Smooth muscle cell (in vitro differentiated cells): Measurements from ENCODE around the gene PI4KA. TPM values are rescaled to one million over a fixed set of nuclear protein-coding genes. Genes with fewer than 3 reads are reported as not detected.

Experiments used
- DNase-seq: peaks from one replicate; lab custom pipeline; 2025; ENCODE audit not compliant: unreplicated experiment; lab: John Stamatoyannopoulos, UW
- H2AFZ ChIP-seq: fragments of 200-600 bp; sonication (generic); 2 replicates; pipeline ENCODE4 v1.6.0; 2016; ENCODE audit warnings: antibody characterized with exemption, low read depth, mild to moderate bottlenecking
- H3F3A ChIP-seq: fragments of 200-600 bp; sonication (generic); 2 replicates; pipeline ENCODE4 v1.6.0; 2017; ENCODE audit warnings: antibody characterized with exemption, low read depth
- H3K27ac ChIP-seq: fragments of 200-600 bp; sonication (generic); 2 replicates; pipeline ENCODE4 v1.5.1; 2016; ENCODE audit warnings: low read depth, mild to moderate bottlenecking
- H3K27me3 ChIP-seq: fragments of 200-600 bp; sonication (generic); 2 replicates; pipeline ENCODE4 v1.6.1; 2016; ENCODE audit warnings: low read depth, mild to moderate bottlenecking
- H3K36me3 ChIP-seq: fragments of 200-600 bp; sonication (generic); 2 replicates; pipeline ENCODE4 v1.5.1; 2016; ENCODE audit warnings: low read depth
- H3K4me1 ChIP-seq: fragments of 200-600 bp; sonication (generic); 2 replicates; pipeline ENCODE4 v1.5.1; 2016; ENCODE audit warnings: low read depth
- H3K4me2 ChIP-seq: fragments of 200-600 bp; sonication (generic); 2 replicates; pipeline ENCODE4 v1.6.0; 2016; ENCODE audit warnings: mild to moderate bottlenecking
- H3K4me3 ChIP-seq: fragments of 200-600 bp; sonication (generic); 2 replicates; pipeline ENCODE4 v1.5.1; 2016; ENCODE audit warnings: mild to moderate bottlenecking
- H3K79me2 ChIP-seq: fragments of 200-600 bp; sonication (generic); 2 replicates; pipeline ENCODE4 v1.6.0; 2016; ENCODE audit warnings: low read depth, mild to moderate bottlenecking
- H3K9ac ChIP-seq: fragments of 200-600 bp; sonication (generic); 2 replicates; pipeline ENCODE4 v1.6.0; 2016; ENCODE audit warnings: low read depth
- H3K9me3 ChIP-seq: fragments of 200-600 bp; sonication (generic); replicated peaks from 2 replicates; pipeline ENCODE4 v1.5.1; 2016; ENCODE audit warnings: low read depth
- H4K20me1 ChIP-seq: fragments of 200-600 bp; sonication (generic); 2 replicates; pipeline ENCODE4 v1.6.0; 2016; ENCODE audit warnings: low read depth
- CTCF ChIP-seq: fragments of 200-600 bp; sonication (generic); IDR thresholded peaks from 2 replicates; pipeline ENCODE4 v1.5.1; 2017; ENCODE audit warnings: borderline replicate concordance, mild to moderate bottlenecking, antibody characterized with exemption; ENCODE audit not compliant: insufficient read depth, poor library complexity, severe bottlenecking
- WGBS: methylation state at CpG from one replicate; pipeline ENCODE4 v1.1.7; 2016; ENCODE audit warnings: low lambda C conversion rate; 5-methylcytosine and 5-hydroxymethylcytosine counted together
- polyA plus RNA-seq: library from polyadenylated mRNA; unstranded; fragments of >200 nt; fragmentation: Nextera tagmentation; extraction: Ambion mirVana; gene quantifications from 2 replicates; pipeline ENCODE4 v1.2.1, GENCODE V29; 2016
- total RNA-seq: library from RNA; depleted of rRNA; stranded (reverse); fragments of >200 nt; gene quantifications from 2 replicates; pipeline ENCODE4 v1.2.3, GENCODE V29; 2014

PI4KA gene
- total and polyA plus RNA-seq, 2 experiments from 2014 or later, result 23.5 to 33.2 TPM

GRCh38 chr22:20782596-20783299 is 75.9 kb downstream of the PI4KA start:
- no peaks in the 10 kb centered on the region for H3K27me3 ChIP-seq
- no peaks in the 10 kb centered on the region for H3K79me2 ChIP-seq
- no peaks in the 10 kb centered on the region for H3K4me1 ChIP-seq
- H4K20me1 ChIP-seq, result no peaks in the 10 kb centered on the region
- WGBS, result 95% methylated on average over 4 of the region's 4 CpGs
- H2AFZ ChIP-seq, result no peak overlapping the region
- no peak overlapping the region for H3K9ac ChIP-seq
- no peaks in the 10 kb centered on the region for H3K36me3 ChIP-seq
- DNase-seq, result no peak
- H3K4me3 ChIP-seq, result no peak overlapping the region
- H3K4me2 ChIP-seq, result no peak overlapping the region
- no peaks in the 10 kb centered on the region for H3F3A ChIP-seq
- H3K27ac ChIP-seq, result no peak overlapping the region
- H3K9me3 ChIP-seq, result no peaks in the 10 kb centered on the region
- TF ChIP-seq CTCF, result no peak

DNA sequence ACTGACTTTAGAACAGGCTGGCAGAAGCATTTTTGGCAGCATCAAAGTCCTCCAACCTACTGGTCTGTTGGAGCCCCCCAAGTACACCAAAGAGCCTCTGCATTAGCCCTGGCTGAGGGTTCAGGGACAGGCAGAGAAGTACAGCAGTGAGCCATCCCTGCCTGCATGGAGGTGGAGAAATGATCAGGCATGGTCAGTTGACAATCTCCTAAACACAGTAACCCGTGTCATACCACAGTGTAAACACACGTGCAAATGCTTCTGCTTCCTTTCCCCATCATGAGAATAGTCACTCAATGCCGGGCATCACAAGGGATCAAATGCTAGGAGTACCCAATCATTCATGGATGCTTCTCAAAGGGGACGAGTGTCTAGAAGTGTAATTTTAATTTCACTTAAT is 76.5 kb downstream of the PI4KA start:
- no peaks in the 10 kb centered on the region for H3K36me3 ChIP-seq
- H3K4me2 ChIP-seq, result no peak overlapping the region
- 99% methylated on average over 4 of the region's 4 CpGs for WGBS
- no peak overlapping the region for H3K27ac ChIP-seq
- H3K27me3 ChIP-seq, result no peaks in the 10 kb centered on the region
- no peaks in the 10 kb centered on the region for H3K9me3 ChIP-seq
- no peak overlapping the region for H3K4me3 ChIP-seq
- H2AFZ ChIP-seq, result no peak overlapping the region
- no peaks in the 10 kb centered on the region for H3K79me2 ChIP-seq
- no peaks in the 10 kb centered on the region for H3F3A ChIP-seq
- no peaks in the 10 kb centered on the region for H4K20me1 ChIP-seq
- no peak for DNase-seq
- H3K9ac ChIP-seq, result no peak overlapping the region
- no peak for TF ChIP-seq CTCF
- H3K4me1 ChIP-seq, result no peaks in the 10 kb centered on the region

DNA sequence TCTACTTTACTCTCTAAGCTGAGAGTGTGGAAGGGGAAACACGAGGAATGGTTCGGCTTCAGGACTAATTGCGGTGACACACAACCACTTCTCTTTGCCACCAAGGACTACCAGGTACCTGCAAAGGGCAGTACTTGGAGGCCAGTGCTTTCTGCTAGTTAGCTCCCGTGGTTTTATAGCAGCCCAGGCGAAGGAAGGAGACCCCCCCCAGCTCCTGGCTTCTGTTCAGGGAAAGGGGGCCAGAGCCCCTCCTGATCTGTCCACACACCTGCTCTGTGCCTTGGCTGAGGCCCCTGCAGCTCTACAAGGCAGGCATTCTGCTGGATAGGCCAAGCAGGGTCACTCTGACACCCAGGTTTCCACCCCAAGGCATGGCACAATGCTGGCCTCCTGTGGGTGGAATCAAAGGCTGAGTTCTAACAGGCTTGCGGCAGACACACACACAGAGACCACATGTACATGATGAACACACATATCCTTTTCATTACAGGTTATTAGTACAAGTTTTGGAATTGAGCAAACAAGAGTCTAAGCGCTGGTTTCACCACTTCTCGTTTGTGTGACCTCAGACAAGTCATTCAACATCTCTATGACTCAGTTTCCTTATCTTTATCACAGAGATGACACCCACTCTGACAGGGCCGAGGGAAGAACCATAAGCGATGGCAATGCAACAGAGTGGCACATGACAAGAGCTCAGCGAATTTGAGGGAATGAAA is 77.2 kb downstream of the PI4KA start:
- Histone ChIP-seq H3F3A (no peaks in the 10 kb centered on the region), H3K4me1 (no peaks in the 10 kb centered on the region), H3K79me2 (no peaks in the 10 kb centered on the region), H3K4me3 (no peak overlapping the region), H3K9ac (no peak overlapping the region), H3K36me3 (no peaks in the 10 kb centered on the region), H3K4me2 (no peak overlapping the region), H3K27ac (no peak overlapping the region), H3K27me3 (no peaks in the 10 kb centered on the region), H3K9me3 (no peaks in the 10 kb centered on the region), H2AFZ (no peak overlapping the region), H4K20me1 (no peaks in the 10 kb centered on the region)
- TF ChIP-seq CTCF, result no peak
- 75% methylated on average over 11 of the region's 11 CpGs for WGBS
- no peak for DNase-seq
